VCaP (cell line): ENCODE measurements around the gene HHIPL1.

Experiments used
- H3K27ac ChIP-seq: fragments of 450-650 bp; 2 replicates; pipeline ENCODE4 v1.5.1; 2017
- TF ChIP-seq, protein P1 (sequence below): fragments of 450-650 bp; conservative IDR thresholded peaks from 2 replicates; pipeline ENCODE4 v1.5.1; 2017; ENCODE audit warnings: mild to moderate bottlenecking, moderate library complexity

Gene HHIPL1

GRCh38 chr14:99724196-99724891, 79.4 kb downstream of the HHIPL1 start:
- no peak overlapping the region for H3K27ac ChIP-seq
- TF ChIP-seq, protein P1, sequence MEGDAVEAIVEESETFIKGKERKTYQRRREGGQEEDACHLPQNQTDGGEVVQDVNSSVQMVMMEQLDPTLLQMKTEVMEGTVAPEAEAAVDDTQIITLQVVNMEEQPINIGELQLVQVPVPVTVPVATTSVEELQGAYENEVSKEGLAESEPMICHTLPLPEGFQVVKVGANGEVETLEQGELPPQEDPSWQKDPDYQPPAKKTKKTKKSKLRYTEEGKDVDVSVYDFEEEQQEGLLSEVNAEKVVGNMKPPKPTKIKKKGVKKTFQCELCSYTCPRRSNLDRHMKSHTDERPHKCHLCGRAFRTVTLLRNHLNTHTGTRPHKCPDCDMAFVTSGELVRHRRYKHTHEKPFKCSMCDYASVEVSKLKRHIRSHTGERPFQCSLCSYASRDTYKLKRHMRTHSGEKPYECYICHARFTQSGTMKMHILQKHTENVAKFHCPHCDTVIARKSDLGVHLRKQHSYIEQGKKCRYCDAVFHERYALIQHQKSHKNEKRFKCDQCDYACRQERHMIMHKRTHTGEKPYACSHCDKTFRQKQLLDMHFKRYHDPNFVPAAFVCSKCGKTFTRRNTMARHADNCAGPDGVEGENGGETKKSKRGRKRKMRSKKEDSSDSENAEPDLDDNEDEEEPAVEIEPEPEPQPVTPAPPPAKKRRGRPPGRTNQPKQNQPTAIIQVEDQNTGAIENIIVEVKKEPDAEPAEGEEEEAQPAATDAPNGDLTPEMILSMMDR, result no peak

DNA sequence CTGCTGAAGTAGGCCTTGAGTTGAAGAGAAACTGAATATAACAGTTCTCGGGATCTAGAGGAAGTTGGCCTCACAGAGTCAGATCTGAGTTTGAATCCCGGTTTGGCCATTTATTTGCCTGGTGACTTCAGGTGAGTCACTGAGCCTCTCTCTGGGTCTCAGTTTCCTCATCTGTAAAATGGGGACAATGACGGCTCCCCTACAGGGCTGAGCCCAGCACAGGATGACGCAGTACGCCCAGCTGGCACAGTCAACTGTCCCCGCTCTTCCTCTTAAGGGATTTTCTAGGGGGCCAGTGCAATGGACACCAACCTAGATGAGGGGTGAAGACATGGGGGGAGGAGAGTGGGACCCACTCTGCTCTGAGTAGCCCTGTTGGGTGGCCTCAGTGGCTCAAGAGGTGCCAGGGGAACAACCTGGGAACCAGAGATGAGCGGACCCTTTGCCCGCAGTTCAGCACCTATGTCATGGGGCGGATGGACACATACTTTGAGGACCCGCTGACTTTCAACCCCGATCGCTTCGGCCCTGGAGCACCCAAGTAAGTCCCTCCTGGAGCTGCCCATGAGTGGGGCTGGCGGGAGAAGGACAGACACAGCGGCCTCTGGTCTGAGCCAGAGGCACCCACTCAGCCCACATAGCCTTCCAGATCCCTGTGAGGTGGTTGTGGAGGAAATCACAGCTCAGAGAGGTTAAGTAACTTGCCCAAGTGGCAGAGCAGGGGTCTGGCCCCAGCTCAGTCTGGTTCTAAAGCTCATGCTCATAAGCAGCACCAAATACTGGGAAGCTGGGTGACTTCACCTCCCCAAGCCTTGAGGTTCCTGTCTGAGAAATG, 80.2 kb downstream of the HHIPL1 start:
- H3K27ac ChIP-seq, result no peak overlapping the region
- TF ChIP-seq, protein P1, result no peak

DNA sequence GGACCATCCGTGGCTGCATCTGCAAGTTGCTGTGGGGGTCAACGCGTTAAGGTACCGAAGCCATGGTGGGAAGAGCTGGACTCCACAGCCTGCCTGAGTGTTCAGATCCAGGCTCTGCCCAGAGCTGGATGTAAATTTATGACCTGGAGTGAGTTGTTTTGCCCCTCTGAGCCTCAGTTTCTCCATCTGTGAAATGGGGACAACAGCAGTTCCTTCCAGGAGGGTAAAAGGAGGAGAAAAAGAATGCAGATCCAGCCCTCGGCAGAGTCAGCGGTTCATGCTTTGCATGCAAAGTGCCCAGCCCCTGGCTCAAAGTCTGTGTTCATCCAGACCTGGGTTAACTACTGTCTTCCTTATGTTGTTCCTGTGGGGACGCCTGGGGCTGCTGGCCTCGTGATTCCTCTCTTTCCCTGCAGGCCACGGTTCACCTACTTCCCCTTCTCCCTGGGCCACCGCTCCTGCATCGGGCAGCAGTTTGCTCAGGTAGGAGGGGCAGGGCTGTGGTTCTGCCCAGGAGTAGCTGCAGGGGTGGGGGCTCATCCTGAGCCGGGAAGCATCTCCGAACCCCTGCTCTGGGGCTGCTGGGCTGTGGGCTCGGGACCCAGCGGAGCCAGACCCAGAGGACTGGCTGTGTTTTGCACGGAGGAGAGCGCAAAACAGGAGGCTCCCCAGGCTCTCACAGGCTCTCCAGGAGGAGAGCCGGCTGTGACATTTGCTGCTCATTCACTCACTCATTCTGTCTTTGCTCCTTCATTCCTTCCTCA, 81.0 kb downstream of the HHIPL1 start:
- TF ChIP-seq, protein P1, result no peak
- H3K27ac ChIP-seq, result no peak overlapping the region

DNA sequence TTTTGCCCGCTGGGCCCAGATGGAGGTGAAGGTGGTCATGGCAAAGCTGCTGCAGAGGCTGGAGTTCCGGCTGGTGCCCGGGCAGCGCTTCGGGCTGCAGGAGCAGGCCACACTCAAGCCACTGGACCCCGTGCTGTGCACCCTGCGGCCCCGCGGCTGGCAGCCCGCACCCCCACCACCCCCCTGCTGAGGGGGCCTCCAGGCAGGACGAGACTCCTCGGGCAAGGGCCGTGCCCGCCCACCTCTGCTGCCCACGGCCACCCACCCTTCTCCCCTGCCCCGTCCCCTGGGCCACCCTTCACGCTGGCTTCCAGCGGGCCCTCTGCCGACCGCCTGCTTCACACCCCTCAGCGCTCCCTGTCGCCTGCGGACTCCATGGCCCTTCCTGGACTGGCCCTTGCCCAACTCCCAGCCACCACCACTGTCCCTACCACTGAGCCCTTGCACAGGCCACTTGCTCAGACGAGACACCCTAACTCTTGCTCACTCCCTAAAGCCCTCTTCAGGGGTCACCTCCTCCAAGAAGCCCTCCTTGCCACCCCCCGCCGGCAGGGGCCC, 81.7 kb downstream of the HHIPL1 start:
- TF ChIP-seq, protein P1, result no peak
- H3K27ac ChIP-seq, result no peak overlapping the region

- TF ChIP-seq, protein P1, result no peak
These were observed 82.4 kb downstream of the HHIPL1 start for GRCh38 chr14:99727096-99727870.

DNA sequence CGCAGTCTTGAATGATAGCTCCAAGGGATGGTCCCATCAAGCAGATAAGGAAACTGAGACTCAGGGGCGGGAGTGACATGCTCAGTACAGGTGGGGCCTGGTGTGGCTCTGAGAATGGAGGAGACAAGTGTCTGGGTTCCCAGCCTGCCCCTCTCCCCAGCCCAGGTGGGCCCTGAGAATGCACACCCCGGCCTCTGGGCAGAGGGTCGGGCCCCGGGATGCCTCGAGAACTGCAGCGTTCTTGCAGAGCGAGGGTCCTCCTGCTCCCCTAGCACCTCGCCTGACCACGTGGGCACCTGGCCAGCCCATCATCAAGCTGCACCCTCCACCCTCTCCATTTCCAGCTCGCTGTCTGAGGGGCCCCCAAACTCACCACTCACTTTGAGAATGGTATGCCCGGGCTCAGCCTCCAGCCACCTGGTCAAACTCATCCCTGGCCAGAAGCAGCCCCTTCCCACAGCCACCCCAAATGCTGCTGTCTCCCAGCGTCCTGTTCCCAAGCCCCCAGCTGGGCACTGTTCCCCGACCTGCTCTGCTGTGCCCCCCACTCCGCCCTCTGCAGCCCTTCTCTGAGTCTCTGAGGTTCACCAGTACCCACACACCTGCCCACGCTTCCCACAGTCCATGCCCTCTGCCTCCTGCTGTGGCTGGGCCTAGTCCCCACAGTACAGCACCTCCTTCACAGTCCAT, 83.4 kb downstream of the HHIPL1 start:
- TF ChIP-seq, protein P1, result no peak
- H3K27ac ChIP-seq, result no peak overlapping the region

More at GRCh38 chr14:99727096-99727870, 82.4 kb downstream of the HHIPL1 start:
- no peak overlapping the region for H3K27ac ChIP-seq
